Activated T-cell treated with anti-CD3 and anti-CD28 coated beads, Interleukin-2, amount 50 U/mL, for 72 hours (primary cell): ENCODE results near the gene PTPRF. TPM values are rescaled to one million over a fixed set of nuclear protein-coding genes. Genes with fewer than 3 reads are reported as not detected.

Experiments
- ATAC-seq, 2 donors: fragments of 150-1000 bp; cut with Tn5 transposase; replicated peaks in 1 of 2; 2 replicates each; pipeline ENCODE4 v1.10.0; 2021; ENCODE audit warnings: moderate library complexity in 2 of 2, mild to moderate bottlenecking in 1 of 2
- DNase-seq, 2 donors: peaks; one replicate each; pipeline ENCODE4 v3.0.0; 2021 to 2022; ENCODE audit warnings: mixed read lengths in 1 of 2
- H3K27ac Mint-ChIP-seq: one replicate; pipeline ENCODE4 v1.8.0; 2022; ENCODE audit warnings: mild to moderate bottlenecking, moderate library complexity, mixed read lengths
- H3K27me3 Mint-ChIP-seq: one replicate; pipeline ENCODE4 v1.8.0; 2022; ENCODE audit warnings: low read depth, mixed read lengths
- H3K36me3 Mint-ChIP-seq, 2 donors: one replicate each; pipeline ENCODE4 v1.8.0; 2022; ENCODE audit warnings: mixed read lengths in 2 of 2, mild to moderate bottlenecking in 1 of 2; ENCODE audit not compliant: insufficient read depth in 2 of 2
- H3K4me1 Mint-ChIP-seq: one replicate; pipeline ENCODE4 v1.8.0; 2022; ENCODE audit warnings: low read depth, mixed read lengths
- H3K4me3 Mint-ChIP-seq, 2 donors: one replicate each; pipeline ENCODE4 v1.8.0; 2022; ENCODE audit warnings: mild to moderate bottlenecking in 2 of 2, mixed read lengths in 2 of 2, moderate library complexity in 2 of 2
- H3K9me3 Mint-ChIP-seq, 2 donors: one replicate each; pipeline ENCODE4 v1.8.0; 2022; ENCODE audit warnings: mixed read lengths in 2 of 2
- total RNA-seq, 2 donors: library from RNA; stranded (reverse); gene quantifications; one replicate each; pipeline ENCODE4 v1.2.3, GENCODE V29; 2022

Gene PTPRF
- total RNA-seq, 2 donors from 2014 or later: 2.2 to 6.2 TPM

DNA sequence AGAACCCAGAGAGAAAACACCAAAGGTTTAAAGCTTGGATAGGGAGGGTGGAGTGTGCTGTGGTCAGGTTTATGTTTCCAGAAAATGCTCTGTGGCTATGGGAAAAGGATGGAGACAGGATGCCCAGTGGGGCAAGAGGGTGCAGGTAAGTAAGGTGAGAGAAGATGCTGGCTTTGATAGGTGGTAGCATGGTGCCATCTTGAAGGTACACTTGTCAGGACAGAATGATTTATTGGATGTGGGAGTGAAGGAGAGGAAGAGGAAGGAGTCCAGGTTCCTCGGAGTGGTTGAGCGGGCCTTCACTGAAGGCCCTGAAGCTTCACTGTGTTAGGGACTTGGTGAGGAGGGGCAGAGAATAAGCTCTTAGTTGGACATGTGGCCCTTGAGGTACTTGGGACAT, 3.6 kb downstream of the PTPRF start:
- ATAC-seq (no peak), DNase-seq (no peak)
- Mint-ChIP-seq H3K36me3 (peaks cover 3 to 8% of the 10 kb centered on the region in 2 donors), H3K4me1 (peaks cover 26% of the 10 kb centered on the region), H3K9me3 (no peaks in the 10 kb centered on the region), H3K4me3 (no peak overlapping the region), H3K27ac (no peak overlapping the region), H3K27me3 (peaks cover 39% of the 10 kb centered on the region)

DNA sequence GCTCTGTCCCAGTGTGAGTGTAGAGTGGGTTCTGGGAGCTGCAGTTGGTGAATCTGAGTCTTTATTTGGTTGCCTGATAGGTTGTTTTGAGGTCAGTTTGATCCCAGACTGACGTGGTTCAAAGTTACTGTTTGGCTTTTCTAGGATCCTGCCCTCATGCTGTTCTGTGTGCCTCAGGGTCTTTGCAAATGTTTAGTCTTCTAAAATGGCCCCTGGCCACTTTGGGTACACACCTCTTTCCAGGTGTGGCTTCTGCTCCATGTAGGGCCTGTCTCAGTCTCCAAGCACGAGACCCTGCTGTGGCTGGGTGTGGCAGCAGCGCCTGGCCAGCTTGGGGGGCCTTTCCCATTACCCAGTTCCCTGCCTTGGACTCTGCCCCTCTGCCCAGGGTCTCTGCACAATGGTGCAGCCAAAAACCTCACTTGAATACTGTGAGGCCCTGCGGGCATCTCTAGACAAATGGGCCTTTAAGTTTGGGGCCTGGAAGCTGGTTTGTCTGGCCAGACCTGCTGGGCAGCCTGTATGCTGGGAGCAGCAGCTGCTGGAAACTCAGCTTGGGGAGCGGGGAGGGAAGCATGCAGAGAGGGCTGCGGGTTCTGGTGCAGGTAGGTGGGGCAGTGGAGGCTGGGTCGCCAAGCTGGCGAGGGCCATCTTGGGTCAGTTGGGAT, 5.6 kb downstream of the PTPRF start:
- Mint-ChIP-seq H3K4me3 (no peak overlapping the region), H3K27me3 (peaks cover 24% of the 10 kb centered on the region), H3K9me3 (no peaks in the 10 kb centered on the region), H3K4me1 (peaks cover 16% of the 10 kb centered on the region), H3K36me3 (peaks cover 3% of the 10 kb centered on the region in 2 donors), H3K27ac (no peak overlapping the region)
- DNase-seq (no peak), ATAC-seq (no peak)

DNA sequence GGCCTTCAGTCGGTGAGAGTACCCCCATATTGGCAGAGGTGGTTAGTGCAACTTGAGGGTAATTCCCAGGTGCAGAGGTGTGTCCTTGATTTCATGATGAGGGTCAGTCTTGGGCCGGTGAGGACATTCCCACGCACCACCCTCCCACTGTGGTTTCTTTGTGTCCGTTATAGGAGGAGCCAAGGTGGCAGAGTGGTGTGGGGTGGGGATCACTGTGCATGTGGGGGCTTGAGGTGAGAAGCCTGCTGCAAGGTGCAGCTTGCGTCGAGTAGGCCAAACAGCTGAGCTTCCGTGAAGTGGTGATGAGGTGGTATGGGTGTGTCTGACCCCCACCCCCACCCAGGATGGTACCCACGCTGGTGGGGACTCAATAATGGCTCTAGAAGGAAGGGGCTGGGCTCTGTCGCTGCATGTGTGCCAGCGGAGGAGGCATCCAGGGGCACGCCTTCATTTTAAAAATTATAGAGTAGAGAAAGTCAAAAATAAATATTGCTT, 6.2 kb downstream of the PTPRF start:
- H3K4me1 Mint-ChIP-seq: peaks cover 13% of the 10 kb centered on the region
- peaks cover 20% of the 10 kb centered on the region for H3K27me3 Mint-ChIP-seq
- no peak overlapping the region for H3K27ac Mint-ChIP-seq
- no peaks in the 10 kb centered on the region for H3K9me3 Mint-ChIP-seq
- peaks cover under 1% of the 10 kb centered on the region in 2 donors for H3K36me3 Mint-ChIP-seq
- ATAC-seq: no peak
- no peak overlapping the region for H3K4me3 Mint-ChIP-seq
- no peak for DNase-seq

DNA sequence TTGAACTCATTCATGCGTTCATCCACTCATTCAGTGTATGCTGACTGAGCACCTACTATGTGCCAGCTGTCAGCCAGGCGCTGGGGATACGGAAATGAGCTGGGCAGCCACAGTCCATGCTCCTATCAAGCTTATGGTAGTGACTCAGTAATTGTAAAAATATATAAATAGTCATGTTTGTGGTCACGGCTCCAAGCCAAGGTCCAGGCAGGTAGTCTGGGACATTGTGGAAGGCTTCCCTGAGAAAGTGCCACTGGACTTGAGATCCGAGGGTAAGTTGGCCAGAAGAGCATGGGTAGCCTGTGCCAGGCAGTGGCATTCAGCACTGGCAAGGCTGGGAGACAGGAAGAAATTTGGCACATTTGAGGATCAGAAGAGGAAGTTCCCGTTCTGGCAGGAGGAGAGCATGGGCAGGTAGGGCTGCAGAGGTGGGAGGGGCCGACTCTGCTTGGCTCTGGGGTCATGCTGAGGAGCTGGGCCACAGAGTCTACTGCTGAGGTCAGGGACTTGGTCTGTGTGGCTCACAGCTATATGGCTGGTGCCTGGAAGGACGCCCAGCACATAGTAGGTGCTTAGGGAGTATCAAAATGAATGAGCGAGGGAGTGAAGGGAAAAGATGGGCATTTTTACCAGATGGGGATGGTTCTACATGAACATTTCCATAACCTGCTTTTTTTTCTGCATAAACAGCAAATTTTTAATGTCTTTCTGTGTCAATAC, 6.9 kb downstream of the PTPRF start:
- DNase-seq (no peak), ATAC-seq (no peak)
- H3K9me3 Mint-ChIP-seq: no peaks in the 10 kb centered on the region
- no peak overlapping the region for H3K4me3 Mint-ChIP-seq
- no peaks in the 10 kb centered on the region for H3K36me3 Mint-ChIP-seq
- H3K27me3 Mint-ChIP-seq: peaks cover 13% of the 10 kb centered on the region
- H3K27ac Mint-ChIP-seq: no peak overlapping the region
- H3K4me1 Mint-ChIP-seq: peaks cover 7% of the 10 kb centered on the region

DNA sequence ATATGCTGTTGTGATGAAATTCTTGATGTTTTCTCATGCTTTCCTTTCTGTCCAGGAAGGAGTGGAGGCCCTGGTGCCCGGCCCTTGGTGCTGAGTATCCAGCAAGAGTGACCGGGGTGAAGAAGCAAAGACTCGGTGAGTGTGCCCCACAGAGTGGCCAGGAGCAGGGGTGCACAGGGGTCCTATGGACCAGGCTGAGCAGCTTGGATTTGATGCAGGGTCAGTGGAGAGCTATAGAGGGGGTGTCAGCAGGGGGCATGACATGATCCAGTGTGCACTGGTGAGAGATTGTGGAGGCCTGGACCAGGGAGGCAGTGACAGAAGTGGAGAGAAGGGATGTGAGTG, 7.4 kb downstream of the PTPRF start:
- ATAC-seq (no peak), DNase-seq (no peak)
- no peaks in the 10 kb centered on the region for H3K36me3 Mint-ChIP-seq
- H3K4me1 Mint-ChIP-seq: peaks cover 7% of the 10 kb centered on the region
- no peaks in the 10 kb centered on the region for H3K9me3 Mint-ChIP-seq
- H3K27me3 Mint-ChIP-seq: peaks cover 8% of the 10 kb centered on the region
- no peak overlapping the region for H3K27ac Mint-ChIP-seq
- H3K4me3 Mint-ChIP-seq: no peak overlapping the region

DNA sequence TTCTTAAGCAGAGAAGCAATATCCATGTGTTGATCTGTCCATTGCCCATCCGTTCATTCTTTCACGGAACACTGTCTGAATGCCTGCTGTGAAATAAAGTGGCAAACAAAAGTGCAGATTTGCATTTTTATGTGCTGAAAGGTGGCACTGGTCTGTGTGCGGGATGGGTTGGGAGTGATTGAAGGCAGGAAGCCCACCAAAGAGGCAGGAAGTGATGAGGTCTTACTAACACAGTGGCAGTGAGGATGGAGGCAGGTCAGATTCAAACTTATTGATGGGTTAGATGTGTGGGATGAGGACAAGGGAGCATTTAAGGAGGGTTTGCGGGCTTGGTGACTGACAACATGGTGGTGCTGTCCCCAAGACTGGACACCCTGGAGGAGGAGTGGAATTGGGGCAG, 8.3 kb downstream of the PTPRF start:
- no peak overlapping the region for H3K4me3 Mint-ChIP-seq
- H3K9me3 Mint-ChIP-seq: no peaks in the 10 kb centered on the region
- no peak overlapping the region for H3K27ac Mint-ChIP-seq

DNA sequence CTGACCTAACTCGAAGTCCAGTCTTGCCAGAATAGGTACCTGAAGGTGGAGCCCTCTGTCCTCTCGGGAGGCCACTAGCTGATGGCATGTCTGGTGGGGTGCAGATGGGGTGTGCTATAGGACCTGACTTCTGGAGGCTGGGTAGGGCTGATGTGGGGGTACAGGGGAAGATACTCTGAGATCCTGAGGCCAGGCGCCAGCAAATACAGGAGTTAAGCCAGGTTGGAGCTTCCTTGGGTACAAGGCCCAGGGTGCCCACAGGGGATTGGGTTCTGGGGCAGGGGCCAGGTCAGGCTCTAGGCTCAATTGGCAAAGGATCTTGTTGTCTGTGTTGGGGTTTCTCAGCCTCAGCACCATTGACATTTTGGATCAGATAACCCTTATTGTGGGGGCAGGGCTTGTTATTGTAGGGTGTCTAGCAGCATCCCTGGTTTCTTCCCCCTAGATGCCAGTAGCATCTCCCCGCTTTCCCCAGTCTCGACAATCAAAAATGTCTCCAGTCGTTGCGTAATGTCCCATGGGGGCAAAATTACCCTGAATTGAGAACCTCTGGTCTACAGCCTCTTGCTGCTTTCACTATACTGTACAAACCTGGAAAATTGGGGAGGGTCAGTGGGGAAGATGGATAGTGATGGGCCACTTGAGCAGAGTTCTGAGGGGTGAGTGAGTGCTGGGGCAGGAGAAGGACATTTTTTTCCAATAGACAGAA, 9.2 kb downstream of the PTPRF start:
- Mint-ChIP-seq H3K4me1 (peaks cover 7% of the 10 kb centered on the region), H3K27ac (no peak overlapping the region), H3K27me3 (no peaks in the 10 kb centered on the region), H3K36me3 (no peaks in the 10 kb centered on the region), H3K4me3 (no peak overlapping the region), H3K9me3 (no peaks in the 10 kb centered on the region)
- ATAC-seq (no peak), DNase-seq (no peak)

More for the DNA sequence above, 8.3 kb downstream of the PTPRF start:
- ATAC-seq (no peak), DNase-seq (no peak)
- Mint-ChIP-seq H3K36me3 (no peaks in the 10 kb centered on the region), H3K4me1 (peaks cover 7% of the 10 kb centered on the region), H3K27me3 (peaks cover 2% of the 10 kb centered on the region)

DNA sequence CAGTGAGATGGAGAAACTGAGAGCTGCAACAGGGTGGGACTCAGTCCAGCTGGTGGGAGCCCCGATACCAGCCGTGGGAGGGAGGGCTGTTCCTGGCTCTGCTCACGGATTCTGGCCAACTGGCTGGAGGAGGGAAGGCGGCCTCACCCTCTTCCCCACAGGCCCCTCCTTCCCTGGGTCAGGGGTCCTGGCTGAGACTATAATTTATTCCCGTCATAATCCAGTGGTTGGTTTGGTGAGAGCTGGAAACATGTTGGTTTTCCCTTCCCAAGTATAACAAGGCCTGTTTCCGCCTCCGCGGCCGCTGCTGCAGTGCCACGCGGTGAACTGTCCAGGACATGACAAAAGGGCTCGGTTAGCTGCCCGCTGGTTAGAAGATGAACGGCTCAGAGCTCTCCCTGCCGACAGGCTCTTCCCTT, 10.0 kb downstream of the PTPRF start:
- Mint-ChIP-seq H3K27me3 (no peaks in the 10 kb centered on the region), H3K4me3 (no peak overlapping the region), H3K4me1 (peaks cover 7% of the 10 kb centered on the region), H3K9me3 (no peaks in the 10 kb centered on the region), H3K27ac (no peak overlapping the region), H3K36me3 (no peaks in the 10 kb centered on the region)
- ATAC-seq (no peak), DNase-seq (no peak)

DNA sequence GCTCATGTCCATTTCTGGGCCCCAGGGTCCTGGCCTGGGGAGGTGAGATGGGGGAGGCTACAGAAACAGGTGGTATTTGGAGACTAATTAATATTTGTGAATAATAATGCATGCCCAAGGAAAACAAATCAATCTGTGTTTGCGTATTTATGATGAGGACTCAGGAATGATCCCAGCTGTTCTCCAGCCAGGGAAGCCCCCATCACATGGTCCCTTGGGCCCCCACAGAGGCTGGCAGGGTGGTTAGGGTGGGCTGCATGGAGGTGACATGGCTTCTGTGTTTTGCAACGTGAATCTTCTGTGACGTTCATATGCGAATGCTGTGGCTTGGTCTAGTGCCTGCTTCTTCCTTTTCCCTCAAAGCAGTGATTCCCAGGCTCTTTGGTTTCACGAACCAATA, 10.5 kb downstream of the PTPRF start:
- Mint-ChIP-seq H3K27me3 (no peaks in the 10 kb centered on the region), H3K36me3 (no peaks in the 10 kb centered on the region), H3K27ac (no peak overlapping the region), H3K9me3 (no peaks in the 10 kb centered on the region), H3K4me1 (peaks cover 7% of the 10 kb centered on the region), H3K4me3 (no peak overlapping the region)
- no peak for ATAC-seq
- no peak for DNase-seq

DNA sequence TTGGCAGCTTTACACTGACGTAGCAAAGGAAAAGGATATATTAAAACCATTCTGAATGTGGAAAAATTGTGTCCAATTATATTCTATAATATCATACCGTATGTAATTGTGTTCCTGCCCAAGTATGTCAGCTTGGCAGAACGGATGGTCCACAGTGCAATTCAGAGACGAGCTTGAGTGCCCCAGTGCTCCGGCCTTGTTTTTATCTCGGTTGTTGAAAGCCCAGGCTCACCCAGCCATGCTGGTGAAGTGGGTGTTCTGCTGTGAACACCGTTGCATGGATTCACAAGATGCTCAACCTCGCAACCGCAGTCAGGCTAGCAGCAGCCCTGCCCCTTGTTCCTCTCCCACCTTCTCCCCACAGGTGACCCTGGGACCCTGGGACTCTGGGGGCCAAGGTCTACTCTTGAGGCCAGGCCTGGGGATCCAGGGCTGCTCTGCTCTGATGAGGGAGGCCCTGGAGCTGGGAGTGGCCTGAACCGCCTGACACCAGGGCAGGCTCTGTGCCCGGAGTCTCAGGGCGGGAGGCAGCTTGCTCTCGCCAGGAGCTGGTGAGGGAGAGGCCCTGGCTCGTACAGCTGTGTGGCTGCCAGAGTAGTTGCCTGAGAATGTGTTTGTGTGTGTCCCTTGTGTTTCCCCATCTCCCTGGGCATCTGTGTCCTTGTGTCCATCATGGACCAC, 11.2 kb downstream of the PTPRF start:
- ATAC-seq (no peak), DNase-seq (no peak)
- H3K9me3 Mint-ChIP-seq: no peaks in the 10 kb centered on the region
- peaks cover 7% of the 10 kb centered on the region for H3K4me1 Mint-ChIP-seq
- no peak overlapping the region for H3K27ac Mint-ChIP-seq
- no peak overlapping the region for H3K4me3 Mint-ChIP-seq
- H3K36me3 Mint-ChIP-seq: no peaks in the 10 kb centered on the region
- no peaks in the 10 kb centered on the region for H3K27me3 Mint-ChIP-seq

DNA sequence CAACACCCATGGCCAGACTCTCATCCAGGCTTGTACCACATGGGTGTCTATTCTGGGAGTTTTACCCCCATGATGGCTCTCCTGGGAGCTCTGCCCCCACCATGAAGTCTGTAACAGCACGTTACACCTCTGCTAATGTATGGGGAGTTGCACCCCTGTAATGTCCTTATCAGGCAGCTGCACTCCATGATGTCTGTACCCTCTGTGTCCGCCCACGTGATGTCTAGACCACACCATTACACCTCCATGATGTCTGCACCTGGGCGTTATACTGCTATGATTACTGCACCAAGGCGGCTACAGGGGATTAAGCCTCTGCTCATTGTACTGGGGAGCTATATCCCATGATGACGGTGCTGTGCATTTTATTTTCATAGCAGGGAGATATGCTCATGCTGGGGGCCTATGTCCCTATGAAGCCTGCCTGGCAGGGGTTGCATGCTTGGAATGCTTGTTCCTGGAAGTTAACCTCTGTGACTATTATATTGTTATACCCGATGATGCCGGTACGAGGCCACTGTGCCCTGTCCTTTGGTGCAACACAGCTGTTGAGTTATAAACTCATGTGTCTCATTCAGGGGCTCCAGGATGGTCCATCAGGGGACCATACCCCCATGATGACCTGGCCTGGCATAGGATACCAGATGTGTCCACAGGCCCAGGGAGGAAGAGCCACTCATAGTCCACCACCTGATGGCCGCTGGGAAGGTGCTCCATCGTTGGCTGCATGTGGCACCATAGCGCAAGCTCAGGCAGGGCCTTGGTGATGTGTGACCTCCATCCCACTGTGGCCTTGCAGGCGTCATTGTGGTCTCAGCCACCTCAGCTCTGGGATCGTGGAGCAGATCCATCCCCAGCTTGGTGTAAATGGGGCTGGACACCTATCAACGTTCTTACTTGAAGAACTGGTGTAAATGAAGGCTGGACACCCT, 12.1 kb downstream of the PTPRF start:
- ATAC-seq: no peak
- Mint-ChIP-seq H3K4me3 (no peak overlapping the region), H3K27me3 (no peaks in the 10 kb centered on the region), H3K4me1 (peaks cover 7% of the 10 kb centered on the region), H3K36me3 (no peaks in the 10 kb centered on the region), H3K27ac (no peak overlapping the region), H3K9me3 (no peaks in the 10 kb centered on the region)
- DNase-seq: no peak

DNA sequence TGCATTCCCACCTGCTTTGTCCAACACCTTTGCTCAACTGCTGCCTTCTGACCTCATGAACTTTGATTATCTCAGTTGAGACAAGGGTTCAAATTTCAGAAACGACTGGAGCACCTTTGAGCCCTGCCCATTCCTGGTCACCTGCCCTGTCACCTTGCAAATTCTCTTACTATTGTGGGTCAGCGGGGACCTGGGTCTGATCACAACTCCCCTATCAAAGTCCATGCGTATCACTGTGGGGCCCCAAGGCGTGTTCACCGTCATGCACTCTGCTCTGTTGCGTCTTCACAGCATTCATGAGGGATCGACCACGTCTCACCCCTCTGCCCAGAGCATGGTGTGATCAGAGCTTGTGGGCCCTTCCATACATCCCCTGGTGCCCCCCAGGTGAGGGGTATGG, 12.9 kb downstream of the PTPRF start:
- Mint-ChIP-seq H3K27me3 (no peaks in the 10 kb centered on the region), H3K27ac (no peak overlapping the region), H3K4me3 (no peak overlapping the region), H3K4me1 (peaks cover 7% of the 10 kb centered on the region), H3K9me3 (no peaks in the 10 kb centered on the region), H3K36me3 (no peaks in the 10 kb centered on the region)
- DNase-seq (no peak), ATAC-seq (no peak)
